GM18526 (cell line): ENCODE measurements around the gene RNPEPL1.

Experiments
- POLR2A ChIP-seq: IDR thresholded peaks from 3 replicates; pipeline ENCODE4 v1.6.1; 2011; ENCODE audit not compliant: insufficient read length; ENCODE audit errors: extremely low read depth

RNPEPL1 gene

DNA sequence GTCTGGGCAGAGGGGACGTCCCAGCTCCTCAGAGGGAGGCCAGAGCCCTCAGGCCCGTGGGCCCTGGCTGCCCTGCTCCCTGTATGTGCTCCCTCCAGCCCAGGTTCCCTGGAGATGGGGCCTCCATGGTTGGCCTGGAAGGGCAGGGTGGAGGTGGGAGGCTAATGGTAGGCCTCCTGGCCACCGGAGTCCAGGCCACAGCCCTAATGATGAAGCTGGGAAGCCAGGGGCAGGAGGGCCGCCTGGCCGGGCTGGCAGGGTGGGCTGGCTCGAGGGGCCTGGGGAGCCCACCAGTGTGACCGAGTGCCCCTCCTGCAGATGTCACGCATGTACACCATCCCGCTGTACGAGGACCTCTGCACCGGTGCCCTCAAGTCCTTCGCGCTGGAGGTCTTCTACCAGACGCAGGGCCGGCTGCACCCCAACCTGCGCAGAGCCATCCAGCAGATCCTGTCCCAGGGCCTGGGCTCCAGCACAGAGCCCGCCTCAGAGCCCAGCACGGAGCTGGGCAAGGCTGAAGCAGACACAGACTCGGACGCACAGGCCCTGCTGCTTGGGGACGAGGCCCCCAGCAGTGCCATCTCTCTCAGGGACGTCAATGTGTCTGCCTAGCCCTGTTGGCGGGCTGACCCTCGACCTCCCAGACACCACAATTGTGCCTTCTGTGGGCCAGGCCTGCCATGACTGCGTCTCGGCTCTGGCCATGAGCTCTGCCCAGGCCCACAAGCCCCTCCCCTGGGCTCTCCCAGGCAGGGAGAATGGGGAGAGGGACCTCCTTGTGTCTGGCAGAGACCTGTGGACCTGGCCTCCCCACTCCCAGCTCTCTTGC is 9.2 kb downstream of the RNPEPL1 start:
- TF ChIP-seq POLR2A, result no peak

DNA sequence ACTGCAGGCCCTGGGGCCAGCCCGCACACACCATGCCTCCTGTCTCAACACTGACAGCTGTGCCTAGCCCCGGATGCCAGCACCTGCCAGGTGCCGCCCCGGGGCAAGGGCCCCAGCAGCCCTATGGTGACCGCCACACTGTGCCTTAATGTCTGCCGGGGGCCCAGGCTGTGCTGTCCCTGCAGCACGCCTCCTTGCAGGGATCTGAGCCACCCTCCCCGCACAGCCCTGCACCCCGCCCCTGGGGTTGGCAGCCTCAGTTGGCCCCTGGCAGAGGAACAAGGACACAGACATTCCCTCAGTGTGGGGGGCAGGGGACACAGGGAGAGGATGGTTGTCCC is 9.8 kb downstream of the RNPEPL1 start:
- TF ChIP-seq POLR2A, result no peak

DNA sequence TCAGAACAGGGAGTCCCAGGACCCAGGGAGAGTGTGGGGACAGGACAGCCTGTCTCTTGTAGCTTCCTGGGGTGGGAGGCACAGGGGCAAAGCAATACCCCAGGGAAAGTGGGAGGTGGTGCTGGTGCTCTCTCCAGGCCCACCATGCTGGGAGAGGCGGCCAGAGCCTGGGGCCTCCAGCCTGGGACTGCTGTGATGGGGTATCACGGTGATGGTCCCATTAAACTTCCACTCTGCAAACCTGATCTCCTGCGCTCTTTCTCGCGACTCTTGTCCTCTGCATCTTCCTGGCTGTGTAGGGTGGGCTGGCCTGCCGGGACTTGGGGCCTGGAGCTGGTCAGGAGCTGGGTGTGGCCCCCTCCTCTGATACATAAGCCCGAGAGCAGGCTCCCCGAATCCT is 10.2 kb downstream of the RNPEPL1 start:
- no peak for TF ChIP-seq POLR2A

DNA sequence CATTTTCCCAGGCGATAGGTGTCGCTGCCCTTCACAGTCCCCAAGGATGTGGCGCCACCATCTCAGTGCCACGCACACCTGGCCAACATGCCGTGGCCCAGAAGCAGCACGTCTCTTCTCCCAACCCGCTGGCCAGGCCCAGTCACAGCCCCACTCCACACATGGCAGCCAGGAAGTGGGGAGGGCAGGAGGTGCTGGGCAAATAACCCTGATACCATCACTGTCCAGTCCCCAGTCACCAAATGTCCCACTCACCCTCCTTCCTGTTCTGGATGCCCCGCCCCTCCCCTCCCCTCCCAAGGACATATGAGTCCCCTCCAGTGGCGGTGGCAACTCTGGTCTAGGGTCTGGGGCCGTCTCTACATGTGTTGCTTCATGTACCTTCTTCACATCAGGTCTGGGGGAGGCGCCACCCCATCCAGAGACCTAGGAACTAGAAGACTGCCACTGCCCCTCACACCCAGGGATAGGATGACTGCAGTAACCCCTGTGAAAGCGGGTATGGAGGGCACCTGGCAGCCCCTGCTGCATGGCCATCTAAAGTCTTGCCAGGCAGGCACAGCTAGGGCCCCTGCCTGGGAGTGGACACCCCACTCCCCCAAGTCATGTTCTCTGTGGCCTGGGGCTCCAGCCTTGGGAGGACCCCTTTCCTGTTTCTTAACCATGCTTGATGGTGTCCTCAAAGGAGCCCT is 10.9 kb downstream of the RNPEPL1 start:
- TF ChIP-seq POLR2A, result no peak

DNA sequence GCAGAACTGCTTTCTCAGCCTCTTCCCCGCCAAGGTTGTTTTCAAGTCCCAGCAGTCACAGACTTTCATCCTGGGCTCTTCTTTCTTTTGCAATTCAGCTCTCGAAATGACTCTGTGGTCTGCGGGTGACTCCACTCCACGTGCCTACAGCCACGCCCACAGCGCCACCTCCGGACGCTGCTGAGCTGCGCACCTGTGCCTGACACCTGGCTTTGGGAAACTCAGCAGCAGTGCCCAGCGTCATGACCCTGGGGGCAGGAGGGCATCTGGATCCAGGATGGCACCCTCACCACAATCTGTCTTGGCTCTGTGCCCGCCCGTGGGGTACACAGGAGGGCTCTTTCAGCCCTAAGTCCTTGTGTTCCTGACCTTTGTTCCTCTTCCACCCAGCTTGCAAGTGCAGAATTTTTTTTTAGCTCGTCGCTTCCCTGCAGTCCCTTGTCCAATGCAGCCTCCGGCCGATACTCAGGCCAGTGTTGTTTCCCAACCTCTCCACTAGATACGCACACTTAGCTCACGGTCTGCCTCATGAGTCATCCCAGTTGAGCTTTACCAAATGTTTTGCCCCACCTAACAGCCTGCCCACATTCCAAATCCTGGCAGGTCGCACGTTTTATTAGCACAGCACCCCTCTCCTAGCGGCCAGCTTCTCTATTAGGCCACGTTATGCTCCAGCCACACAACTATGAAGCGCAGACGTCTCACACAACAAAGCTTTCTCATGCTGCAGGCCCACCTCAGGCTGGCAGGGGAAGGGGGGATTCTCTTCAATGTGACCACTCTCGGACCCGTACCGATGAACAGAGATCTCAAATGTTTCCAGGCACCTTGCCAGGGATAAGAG is 11.7 kb downstream of the RNPEPL1 start:
- no peak for TF ChIP-seq POLR2A

DNA sequence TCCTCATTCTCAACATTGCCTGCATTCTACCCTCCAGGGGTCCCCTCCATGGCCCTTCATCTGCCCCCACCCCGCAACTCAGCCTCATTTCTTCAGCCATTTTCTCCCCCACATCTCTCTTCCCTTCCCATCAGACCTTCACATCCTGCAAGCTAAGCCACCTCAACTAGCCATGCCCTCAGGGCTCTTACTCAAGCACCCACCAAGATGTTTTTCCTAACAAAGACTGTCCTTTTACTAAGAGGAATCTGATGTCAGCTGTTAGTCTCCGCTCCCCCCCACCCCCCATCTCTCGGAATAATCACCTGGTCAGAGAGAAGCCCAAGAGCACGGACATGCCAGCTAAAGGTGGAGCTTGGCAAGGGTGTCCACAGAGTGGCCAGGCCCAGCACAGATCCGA is 13.5 kb downstream of the RNPEPL1 start:
- no peak for TF ChIP-seq POLR2A

DNA sequence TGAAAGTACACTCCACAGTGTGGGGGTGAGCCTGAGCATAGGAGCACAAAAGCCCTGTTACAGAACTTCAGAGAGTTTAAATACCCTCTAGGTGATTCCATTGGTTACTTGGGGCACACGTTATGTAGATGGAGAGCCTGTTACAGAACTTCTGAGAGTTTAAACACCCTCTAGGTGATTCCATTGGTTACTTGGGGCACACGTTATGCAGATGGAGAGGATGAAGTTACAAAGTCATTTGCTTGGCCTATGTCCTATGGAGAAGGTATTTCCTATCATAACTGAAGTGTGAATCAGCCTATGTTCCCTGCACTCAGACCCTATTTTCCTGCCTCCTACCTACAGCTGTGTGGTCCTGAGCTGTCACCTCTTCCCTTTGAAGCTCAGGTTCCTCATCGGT is 14.5 kb downstream of the RNPEPL1 start:
- TF ChIP-seq POLR2A, result no peak

DNA sequence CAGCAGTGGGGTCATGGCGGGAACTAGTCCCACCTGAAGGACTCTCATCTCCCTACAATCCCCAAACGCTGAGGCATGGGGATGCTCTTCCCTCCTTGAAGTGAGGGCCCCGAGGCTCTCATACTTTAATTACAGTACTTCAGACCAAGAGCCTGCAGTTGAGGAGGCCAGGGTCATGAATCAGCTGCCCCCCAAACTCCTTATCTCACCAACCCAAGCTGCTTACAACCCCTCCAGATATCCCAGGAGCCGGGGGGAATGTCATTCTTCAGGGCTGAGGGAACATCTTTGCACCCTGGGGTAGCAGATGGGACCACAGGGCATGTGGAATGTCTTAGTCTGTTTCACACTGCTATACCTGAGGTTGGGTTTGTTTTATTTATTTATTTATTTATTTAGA is 15.5 kb downstream of the RNPEPL1 start:
- no peak for TF ChIP-seq POLR2A

DNA sequence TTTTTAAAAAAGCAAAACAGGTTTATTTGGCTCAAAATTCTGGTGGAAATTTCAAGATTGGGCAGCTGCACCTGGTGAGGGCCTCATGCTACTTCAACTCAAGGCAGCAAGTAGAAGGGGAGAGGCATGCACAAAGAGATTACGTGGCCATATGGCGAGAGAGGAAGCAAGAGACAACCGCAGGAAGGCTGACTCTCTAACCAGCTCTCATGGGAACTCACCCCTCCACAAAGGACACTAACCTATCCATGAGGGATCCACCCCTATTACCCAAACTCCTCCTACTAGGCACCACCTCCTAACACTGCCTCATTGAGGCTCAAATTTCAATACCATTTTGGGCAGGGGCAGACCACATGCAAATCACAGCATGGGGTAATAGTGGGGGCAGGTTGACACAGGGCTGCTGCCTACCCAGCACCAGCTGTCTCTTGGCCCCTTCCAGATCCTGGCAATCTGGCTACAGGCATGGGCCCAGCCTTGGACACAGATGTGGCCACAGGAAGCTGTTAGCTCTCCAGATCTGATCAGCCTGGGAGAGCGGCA is 16.3 kb downstream of the RNPEPL1 start:
- TF ChIP-seq POLR2A, result peak; percentile 79

DNA sequence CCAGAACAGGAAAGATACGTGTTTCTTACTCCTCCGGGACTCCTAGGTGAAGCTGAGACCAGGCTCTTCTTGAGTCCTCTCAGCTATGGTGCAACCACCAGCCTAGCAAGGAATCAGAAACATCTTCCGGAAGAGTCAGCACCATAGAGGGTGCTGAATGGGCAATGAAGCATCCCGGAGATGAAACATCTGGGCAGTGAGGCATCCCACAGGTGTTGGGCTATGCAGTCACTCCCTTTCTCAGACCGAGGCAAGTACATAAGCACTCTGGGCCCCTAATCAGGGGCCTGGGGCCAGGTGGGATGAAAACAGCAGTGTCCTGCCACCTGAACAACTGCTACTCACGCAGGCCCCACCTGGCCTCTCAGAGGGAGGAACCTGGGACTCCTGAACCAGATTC is 16.8 kb downstream of the RNPEPL1 start:
- no peak for TF ChIP-seq POLR2A

DNA sequence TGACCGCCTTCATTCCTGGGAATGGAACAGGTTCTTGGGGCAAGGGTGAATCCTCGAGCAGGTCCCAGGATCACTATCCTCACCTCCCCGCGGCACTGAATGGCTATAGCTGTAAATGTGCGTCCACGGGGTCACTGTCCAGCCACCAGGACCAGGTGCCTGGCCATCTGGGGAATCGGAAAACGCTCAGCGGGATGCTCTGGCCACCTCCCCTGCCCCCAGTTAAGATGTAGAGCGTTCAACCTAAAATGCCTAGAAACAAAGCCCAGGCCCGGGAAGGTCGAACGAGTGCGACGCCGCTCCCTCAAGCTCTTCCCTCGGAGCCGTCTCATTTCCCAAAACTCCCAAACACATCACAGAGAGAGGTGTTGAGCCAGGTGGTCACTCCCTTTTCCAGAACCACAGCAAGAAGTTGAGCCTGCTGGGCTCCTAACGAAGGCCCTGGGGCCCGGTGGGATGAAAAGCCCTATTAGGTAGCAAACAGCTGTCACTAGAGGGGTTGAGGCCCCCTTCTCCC is 17.5 kb downstream of the RNPEPL1 start:
- no peak for TF ChIP-seq POLR2A

DNA sequence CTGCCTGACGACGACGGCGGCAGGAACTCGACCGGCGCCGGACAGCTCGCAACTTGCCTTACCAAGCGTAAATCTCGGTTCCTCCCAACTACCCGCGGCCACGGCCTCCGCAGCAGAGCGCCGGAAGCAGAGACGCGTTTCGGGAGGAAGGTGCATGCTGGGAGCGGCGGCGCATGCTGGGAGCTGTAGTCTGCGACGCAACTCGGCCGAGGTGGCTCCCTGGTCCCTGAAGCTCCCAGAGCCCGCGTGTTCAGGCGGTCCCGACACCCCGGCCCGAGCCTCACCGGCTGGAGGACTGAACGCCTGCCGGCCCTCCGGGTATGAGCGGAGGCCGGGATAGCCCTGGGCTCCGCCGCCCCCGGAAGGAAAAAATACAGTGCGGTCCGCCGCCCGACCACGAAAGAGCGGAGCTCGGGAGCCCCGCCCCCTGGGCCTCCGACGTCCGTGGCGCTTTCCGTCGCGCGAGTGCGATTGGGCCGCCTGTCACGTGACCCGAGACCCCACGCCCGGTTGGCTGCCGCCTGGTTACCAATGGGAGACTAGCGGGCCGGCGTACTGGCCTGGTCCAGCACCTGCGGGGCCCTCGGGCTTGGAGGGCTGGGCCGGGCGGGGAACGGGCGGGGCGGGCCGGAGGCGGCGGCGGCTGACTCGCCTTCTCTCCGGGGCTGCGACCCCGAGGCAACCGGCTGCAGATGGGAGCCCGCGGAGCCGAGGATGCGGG is 18.1 kb downstream of the RNPEPL1 start, which contains the start of gene CAPN10:
Gene CAPN10, plus strand, starts transcription at position 537 of the 721 bp plus-strand sequence. Its CDS starts 178 bp downstream, at position 715.
- peak; percentile 89 for TF ChIP-seq POLR2A

DNA sequence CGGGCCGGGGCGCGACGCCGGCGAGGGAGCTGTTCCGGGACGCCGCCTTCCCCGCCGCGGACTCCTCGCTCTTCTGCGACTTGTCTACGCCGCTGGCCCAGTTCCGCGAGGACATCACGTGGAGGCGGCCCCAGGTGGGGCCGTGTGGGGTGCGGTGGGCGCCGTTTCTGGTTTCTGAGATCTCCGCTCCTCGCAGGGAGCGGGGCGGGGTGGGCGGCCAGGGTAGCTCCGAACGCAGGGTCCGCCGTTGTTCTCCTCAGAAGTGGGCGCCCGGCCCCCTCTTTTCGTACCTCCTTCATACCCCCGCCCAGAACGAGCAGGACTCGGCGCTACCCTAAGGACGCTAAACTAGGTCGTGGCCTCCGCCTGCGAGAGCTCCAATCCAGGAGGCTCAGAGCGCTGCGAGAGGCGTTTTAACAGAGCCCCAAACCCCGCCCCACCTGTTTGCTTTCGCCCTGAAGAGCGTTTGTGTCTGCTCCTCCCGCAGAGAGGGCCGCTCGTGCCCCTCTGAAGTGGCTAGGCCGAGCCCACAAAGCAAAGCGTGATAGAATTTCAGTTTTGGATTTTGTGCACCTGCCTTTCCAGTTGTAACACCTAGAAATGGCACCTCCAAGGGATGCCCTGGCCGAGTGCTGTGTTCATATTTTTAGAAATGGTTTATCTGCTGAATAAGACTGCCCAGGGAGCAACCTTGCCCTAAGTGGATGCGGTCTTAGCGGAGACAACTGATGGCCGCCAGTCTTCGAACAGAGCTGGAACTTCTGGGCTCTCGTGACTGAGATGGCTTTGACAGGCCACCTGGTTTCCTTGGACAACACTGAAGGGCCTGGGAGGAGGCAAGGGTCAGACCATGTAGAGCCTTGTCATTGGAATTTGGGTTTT is 18.9 kb downstream of the RNPEPL1 start:
- TF ChIP-seq POLR2A, result no peak
